HFFc6 (cell line): ENCODE measurements around the gene TENM4. TPM values are rescaled to one million over a fixed set of nuclear protein-coding genes. Genes with fewer than 3 reads are reported as not detected.
A peak's percentile ranks its signal among the peaks of the same experiment; 100 is the strongest.

ENCODE experiments used
- DNase-seq: peaks from one replicate; pipeline ENCODE4 v3.0.0-alpha.2; 2018
- H3K27ac Mint-ChIP-seq: 2 replicates; pipeline ENCODE4 v1.8.0; 2020; ENCODE audit warnings: mild to moderate bottlenecking, mixed read lengths
- H3K27me3 Mint-ChIP-seq: 2 replicates; pipeline ENCODE4 v1.8.0; 2021; ENCODE audit warnings: mild to moderate bottlenecking, moderate library complexity, mixed read lengths; ENCODE audit not compliant: insufficient read depth
- H3K36me3 Mint-ChIP-seq: 2 replicates; pipeline ENCODE4 v1.8.0; 2021; ENCODE audit warnings: low read depth, mixed read lengths
- H3K4me1 Mint-ChIP-seq: 2 replicates; pipeline ENCODE4 v1.8.0; 2020; ENCODE audit warnings: low read depth, mixed read lengths
- H3K4me3 Mint-ChIP-seq: 2 replicates; pipeline ENCODE4 v1.8.0; 2020; ENCODE audit warnings: mild to moderate bottlenecking, moderate library complexity, mixed read lengths
- H3K9me3 Mint-ChIP-seq: 2 replicates; pipeline ENCODE4 v1.8.0; 2020; ENCODE audit warnings: mild to moderate bottlenecking, mixed read lengths
- CTCF ChIP-seq: fragments of 200-600 bp; sonication (generic); IDR thresholded peaks from 2 replicates; pipeline ENCODE4 v1.5.0; 2021; ENCODE audit warnings: antibody characterized with exemption, mild to moderate bottlenecking
- total RNA-seq, 6 experiments: library from RNA; stranded (reverse); fragmentation: NEBNext Ultra II Directional; extraction: Animal tissue kit (Norgen Biotek cat#: 25700); gene quantifications; 2 replicates in 1 of 6; 3 replicates in 5 of 6; pipeline ENCODE4 v1.2.3, GENCODE V29; 2021

The TENM4 gene
- total RNA-seq, 6 experiments from 2014 or later: 20.9 to 45.5 (median 26.5) TPM

- Mint-ChIP-seq H3K4me1 (peaks cover 70% of the 10 kb centered on the region), H3K27ac (no peak overlapping the region), H3K9me3 (no peaks in the 10 kb centered on the region), H3K27me3 (peaks cover 2% of the 10 kb centered on the region; the same call in 1 of the 2 replicates), H3K36me3 (peaks cover 5% of the 10 kb centered on the region; the same call in 1 of the 2 replicates), H3K4me3 (no peak overlapping the region)
- no peak for DNase-seq
- TF ChIP-seq CTCF: no peak
Measured at GRCh38 chr11:79084382-79084781, 356.4 kb downstream of the TENM4 start.

- Mint-ChIP-seq H3K36me3 (peaks cover 5% of the 10 kb centered on the region; the same call in 1 of the 2 replicates), H3K27me3 (peaks cover 2% of the 10 kb centered on the region; the same call in 1 of the 2 replicates), H3K27ac (no peak overlapping the region), H3K4me1 (peaks cover 72% of the 10 kb centered on the region), H3K4me3 (no peak overlapping the region), H3K9me3 (no peaks in the 10 kb centered on the region)
- DNase-seq: no peak
- no peak for TF ChIP-seq CTCF
Measured at GRCh38 chr11:79083352-79083751, 357.5 kb downstream of the TENM4 start.

- Mint-ChIP-seq H3K9me3 (no peaks in the 10 kb centered on the region), H3K36me3 (peaks cover 5% of the 10 kb centered on the region; the same call in 1 of the 2 replicates), H3K4me1 (peaks cover 72% of the 10 kb centered on the region), H3K27me3 (peaks cover 2% of the 10 kb centered on the region; the same call in 1 of the 2 replicates), H3K4me3 (no peak overlapping the region), H3K27ac (no peak overlapping the region)
- no peak for DNase-seq
- no peak for TF ChIP-seq CTCF
Measured at GRCh38 chr11:79082907-79083306, 357.9 kb downstream of the TENM4 start.

GRCh38 chr11:79082280-79082679 is 358.6 kb downstream of the TENM4 start:
- H3K4me3 Mint-ChIP-seq: no peak overlapping the region
- H3K27ac Mint-ChIP-seq: no peak overlapping the region; the same call in 1 of the 2 replicates
- peaks cover 2% of the 10 kb centered on the region for H3K27me3 Mint-ChIP-seq

GRCh38 chr11:79081471-79082031 is 359.3 kb downstream of the TENM4 start:
- H3K4me1 Mint-ChIP-seq: peaks cover 65% of the 10 kb centered on the region
- H3K9me3 Mint-ChIP-seq: no peaks in the 10 kb centered on the region
- no peak for TF ChIP-seq CTCF
- H3K4me3 Mint-ChIP-seq: no peak overlapping the region
- H3K27ac Mint-ChIP-seq: no peak overlapping the region
- peaks cover 2% of the 10 kb centered on the region for H3K27me3 Mint-ChIP-seq
- peaks cover 7% of the 10 kb centered on the region; the same call in 1 of the 2 replicates for H3K36me3 Mint-ChIP-seq
- peak; percentile 8 for DNase-seq

More at GRCh38 chr11:79082280-79082679, 358.6 kb downstream of the TENM4 start:
- no peaks in the 10 kb centered on the region for H3K9me3 Mint-ChIP-seq
- no peak for TF ChIP-seq CTCF
- peaks cover 72% of the 10 kb centered on the region for H3K4me1 Mint-ChIP-seq
- H3K36me3 Mint-ChIP-seq: peaks cover 5% of the 10 kb centered on the region; the same call in 1 of the 2 replicates
- DNase-seq: no peak
